AG04450 (cell line): Measurements from ENCODE around the gene ZNF185. TPM values are rescaled to one million over a fixed set of nuclear protein-coding genes. Genes with fewer than 3 reads are reported as not detected.

Experiments
- CTCF ChIA-PET: fragments of 300-600, 350-600 bp; formaldehyde crosslinking; extraction: SDS; loops from one replicate; lab custom pipeline; 2022; ENCODE audit warnings: antibody characterized with exemption, inconsistent platforms; lab: Charles Lee
- POLR2A ChIA-PET: fragments of 350-600 bp; formaldehyde crosslinking; extraction: SDS; loops from one replicate; lab custom pipeline; 2021; ENCODE audit warnings: antibody characterized with exemption, inconsistent platforms; lab: Yijun Ruan, JAX
- DNase-seq: peaks from one replicate; pipeline ENCODE4 v3.0.0-alpha.2; 2011; ENCODE audit warnings: low read depth, low spot score
- H3K27ac ChIP-seq: one replicate; pipeline ENCODE4 v1.5.1; 2012; ENCODE audit warnings: low read depth, low read length, control low read depth
- H3K27me3 ChIP-seq: one replicate; pipeline ENCODE4 v1.6.0; 2012; ENCODE audit warnings: low read length; ENCODE audit not compliant: control insufficient read depth, insufficient read depth
- H3K4me3 ChIP-seq: 2 replicates; pipeline ENCODE4 v1.5.1; 2011; ENCODE audit warnings: mild to moderate bottlenecking, low read depth, low read length, control low read depth
- H3K9me3 ChIP-seq: 2 replicates; pipeline ENCODE4 v1.5.1; 2012; ENCODE audit warnings: low read length; ENCODE audit not compliant: control insufficient read depth, insufficient read depth
- CTCF ChIP-seq: IDR thresholded peaks from 2 replicates; pipeline ENCODE4 v1.5.1; 2011; ENCODE audit warnings: low read depth, low read length, control low read depth, inconsistent platforms
- polyA plus RNA-seq: library from polyadenylated mRNA; depleted of rRNA; stranded (reverse); fragments of >200 nt; gene quantifications from 2 replicates; pipeline ENCODE4 v1.2.3, GENCODE V29; 2011

Gene ZNF185
- polyA plus RNA-seq, 1 experiment = 10.3 TPM

- DNase-seq = no peak
- TF ChIP-seq CTCF = no peak
- no peaks in the 10 kb centered on the region for H3K9me3 ChIP-seq
- H3K27ac ChIP-seq = no peak overlapping the region
- POLR2A ChIA-PET = no interaction called here
- CTCF ChIA-PET = no interaction called here
- H3K4me3 ChIP-seq = no peak overlapping the region
- H3K27me3 ChIP-seq = no peaks in the 10 kb centered on the region
These were observed 2.2 kb downstream of the ZNF185 start for GRCh38 chrX:152899874-152900719.

DNA sequence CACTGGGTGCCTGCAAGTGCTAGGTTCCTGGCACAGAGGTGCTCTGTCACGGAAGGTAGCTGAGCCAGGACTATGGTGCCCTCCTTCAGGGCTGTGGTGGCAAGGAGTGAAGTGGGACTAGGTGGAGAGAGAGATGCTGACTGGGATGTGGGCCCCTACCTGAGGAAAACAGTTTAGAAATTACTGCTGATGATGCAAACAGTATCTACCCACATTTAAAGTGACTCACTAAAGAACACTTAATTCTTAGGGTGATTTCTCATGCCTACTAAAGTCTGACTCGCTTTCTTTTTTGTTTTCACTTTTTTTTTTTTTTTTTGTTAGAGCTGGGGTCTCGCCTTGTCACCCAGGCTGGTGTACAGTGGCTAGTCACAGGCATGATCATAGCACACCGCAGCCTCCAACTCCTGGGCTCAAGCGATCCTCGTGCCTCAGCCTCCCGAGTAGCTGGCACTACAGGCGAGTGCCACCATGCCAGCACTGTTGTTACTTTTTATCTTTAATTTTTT is 3.1 kb downstream of the ZNF185 start:
- POLR2A ChIA-PET = interaction anchor here (0.6 kb wide), 1 partner anchor 610 kb away, joined by 4 read pairs; no protein-coding TSS in a partner anchor
- no peaks in the 10 kb centered on the region for H3K27me3 ChIP-seq
- CTCF ChIA-PET = no interaction called here
- no peaks in the 10 kb centered on the region for H3K9me3 ChIP-seq
- DNase-seq = no peak
- H3K27ac ChIP-seq = no peak overlapping the region
- H3K4me3 ChIP-seq = no peak overlapping the region
- TF ChIP-seq CTCF = no peak

GRCh38 chrX:152901816-152902501 is 4.1 kb downstream of the ZNF185 start:
- TF ChIP-seq CTCF = no peak
- Histone ChIP-seq H3K27me3 (no peaks in the 10 kb centered on the region), H3K27ac (no peak overlapping the region), H3K9me3 (no peaks in the 10 kb centered on the region), H3K4me3 (no peak overlapping the region)
- CTCF ChIA-PET = no interaction called here
- POLR2A ChIA-PET = interaction anchor here (0.6 kb wide), 1 partner anchor 609 kb away, joined by 4 read pairs; no protein-coding TSS in a partner anchor
- DNase-seq = no peak

GRCh38 chrX:152902502-152902820 is 4.6 kb downstream of the ZNF185 start:
- Histone ChIP-seq H3K27ac (no peak overlapping the region), H3K4me3 (no peak overlapping the region), H3K9me3 (no peaks in the 10 kb centered on the region), H3K27me3 (no peaks in the 10 kb centered on the region)
- ChIA-PET CTCF (no interaction called here), POLR2A (no interaction called here)
- no peak for DNase-seq
- no peak for TF ChIP-seq CTCF

- Histone ChIP-seq H3K27me3 (no peaks in the 10 kb centered on the region), H3K9me3 (no peaks in the 10 kb centered on the region), H3K4me3 (no peak overlapping the region), H3K27ac (no peak overlapping the region)
- no peak for TF ChIP-seq CTCF
- ChIA-PET CTCF (interaction anchor here (1.1 kb wide), 1 partner anchor 85 kb away, joined by 3 read pairs; no protein-coding TSS in a partner anchor), POLR2A (no interaction called here)
- DNase-seq = no peak
These were observed 5.7 kb downstream of the ZNF185 start for GRCh38 chrX:152903589-152903988.
